ENCODE results near the gene CAMSAP1.

CAMSAP1 gene

DNA sequence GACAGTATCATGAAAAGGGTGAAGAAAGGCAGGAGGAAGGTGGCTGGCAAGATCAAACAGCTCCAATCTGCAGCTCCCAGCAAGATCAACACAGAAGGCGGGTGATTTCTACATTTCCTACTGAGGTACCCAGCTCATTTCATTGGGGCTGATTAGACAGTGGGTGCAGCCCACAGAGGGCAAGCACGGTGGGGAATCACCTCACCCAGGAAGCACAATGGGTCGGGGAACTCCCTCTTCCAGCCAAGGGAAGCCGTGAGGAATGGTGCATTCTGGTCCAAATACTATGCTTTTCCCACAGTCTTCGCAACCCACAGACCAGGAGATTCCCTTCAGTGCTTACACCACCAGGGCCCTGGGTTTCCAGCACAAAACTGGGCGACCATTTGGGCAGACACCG, 66.8 kb downstream of the CAMSAP1 start:
- DNase-seq (no peak), ATAC-seq (no peak)

DNA sequence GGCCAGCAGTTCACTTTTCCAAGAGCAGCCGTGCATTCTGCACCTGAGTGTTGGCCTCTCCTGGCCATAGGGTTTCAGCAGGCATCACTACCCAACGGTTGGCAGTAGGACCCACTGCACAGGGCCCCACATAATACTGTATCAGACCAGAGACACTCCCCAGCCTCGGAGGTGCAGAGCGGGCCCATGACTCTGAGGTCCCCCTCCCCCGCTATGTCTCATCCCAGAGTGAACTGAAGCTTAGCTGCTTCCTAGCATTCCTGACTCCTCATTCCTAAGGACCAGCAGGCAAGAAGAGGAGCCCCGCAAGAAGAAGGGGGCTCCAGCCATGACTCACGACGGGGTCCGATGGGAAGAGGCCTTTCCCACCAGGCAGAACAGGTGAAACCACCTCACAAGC, 67.2 kb downstream of the CAMSAP1 start:
- DNase-seq (no peak), ATAC-seq (no peak)

DNA sequence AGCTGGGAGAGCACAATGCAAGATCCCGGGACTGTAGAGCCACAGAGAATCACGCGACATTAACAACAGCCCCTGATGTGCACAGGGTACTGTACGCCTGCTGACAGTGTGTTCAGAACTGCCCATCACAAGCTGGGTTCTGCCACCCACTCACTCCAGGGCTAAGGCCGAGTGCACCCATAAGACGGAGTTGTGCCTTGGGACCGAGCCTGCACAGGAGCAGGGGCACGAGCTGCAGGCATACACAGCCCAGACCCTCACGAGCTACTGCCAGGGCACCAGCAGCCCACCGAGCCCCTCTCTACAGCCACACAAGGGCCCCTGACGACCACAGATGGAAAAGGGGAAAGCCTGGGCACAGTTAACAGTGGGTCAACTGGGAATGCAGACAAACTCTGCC, 67.8 kb downstream of the CAMSAP1 start:
- ATAC-seq (no peak), DNase-seq (no peak)

DNA sequence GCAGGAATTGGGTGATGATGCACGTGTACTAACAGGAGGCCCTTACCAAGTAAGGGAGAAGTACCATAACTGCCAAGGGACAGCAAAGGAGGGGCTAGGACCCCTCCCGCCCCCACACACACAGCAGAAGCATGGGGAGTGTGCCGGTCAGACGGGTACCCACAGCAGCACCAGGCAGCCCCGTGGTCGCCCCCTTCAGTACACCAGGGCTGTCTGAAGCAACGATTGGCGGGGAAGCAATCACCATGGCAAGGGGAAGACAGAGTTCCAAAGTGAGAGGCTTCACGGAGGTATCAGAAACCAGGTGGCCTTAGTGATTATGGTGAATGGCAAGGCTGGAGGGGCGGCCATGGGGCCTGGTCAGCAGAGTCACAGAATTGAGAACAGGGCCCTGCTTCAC, 72.2 kb downstream of the CAMSAP1 start:
- DNase-seq (no peak), ATAC-seq (no peak)

DNA sequence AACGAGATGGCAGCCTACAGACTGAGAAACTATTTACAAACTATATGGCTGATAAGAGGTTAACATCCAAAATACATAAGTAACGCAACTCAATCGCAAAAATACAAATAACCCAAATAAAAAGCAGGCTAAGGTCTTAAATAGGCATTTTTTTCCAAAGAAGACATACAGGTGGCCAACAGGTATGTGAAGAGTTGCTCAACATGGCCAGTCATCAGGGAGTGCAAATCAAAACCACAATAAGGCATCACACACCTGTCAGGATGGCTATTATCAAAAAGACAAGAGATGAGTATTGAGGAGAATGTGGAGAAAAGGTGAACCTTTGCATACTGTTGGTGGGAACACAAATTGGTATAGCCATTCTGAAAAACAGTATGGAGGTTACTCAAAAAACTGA, 73.5 kb downstream of the CAMSAP1 start:
- no peak for ATAC-seq
- DNase-seq, result no peak

DNA sequence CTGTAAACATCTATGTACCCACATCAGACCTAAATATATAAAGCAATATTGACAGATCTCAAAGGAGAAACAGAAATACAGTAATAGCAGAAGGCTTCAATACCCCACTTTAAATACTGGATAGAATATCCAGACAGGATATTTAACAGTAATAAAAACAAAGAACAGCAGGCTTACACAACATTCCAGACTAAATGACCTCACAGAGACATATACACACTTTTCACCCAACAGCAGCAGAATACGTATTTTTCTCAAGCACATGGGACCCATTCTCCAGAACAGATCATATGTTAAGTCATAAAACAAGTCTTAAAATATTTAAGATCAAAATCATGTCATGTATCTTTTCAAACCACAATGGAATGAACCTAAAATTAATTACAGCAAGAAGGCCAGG, 76.8 kb downstream of the CAMSAP1 start:
- ATAC-seq (no peak), DNase-seq (no peak)

DNA sequence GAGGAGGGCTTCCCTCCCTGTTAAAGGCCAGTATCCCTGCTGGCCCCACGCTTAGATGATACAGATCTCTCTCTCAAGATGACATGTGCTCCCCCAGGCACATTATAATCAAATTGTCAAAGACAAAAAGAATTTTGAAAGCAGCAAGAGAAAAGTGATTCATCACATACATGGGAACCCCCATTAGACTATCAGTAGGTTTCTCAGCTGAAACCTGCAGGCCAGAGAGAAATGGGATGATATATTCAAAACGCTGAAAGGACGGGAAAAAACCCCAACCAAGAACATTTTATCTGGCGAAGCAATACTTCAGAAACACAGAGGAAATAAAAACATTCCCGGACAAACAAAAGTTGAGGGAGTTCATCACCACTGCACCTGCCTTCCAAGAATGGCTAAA, 78.7 kb downstream of the CAMSAP1 start:
- ATAC-seq (no peak), DNase-seq (no peak)

DNA sequence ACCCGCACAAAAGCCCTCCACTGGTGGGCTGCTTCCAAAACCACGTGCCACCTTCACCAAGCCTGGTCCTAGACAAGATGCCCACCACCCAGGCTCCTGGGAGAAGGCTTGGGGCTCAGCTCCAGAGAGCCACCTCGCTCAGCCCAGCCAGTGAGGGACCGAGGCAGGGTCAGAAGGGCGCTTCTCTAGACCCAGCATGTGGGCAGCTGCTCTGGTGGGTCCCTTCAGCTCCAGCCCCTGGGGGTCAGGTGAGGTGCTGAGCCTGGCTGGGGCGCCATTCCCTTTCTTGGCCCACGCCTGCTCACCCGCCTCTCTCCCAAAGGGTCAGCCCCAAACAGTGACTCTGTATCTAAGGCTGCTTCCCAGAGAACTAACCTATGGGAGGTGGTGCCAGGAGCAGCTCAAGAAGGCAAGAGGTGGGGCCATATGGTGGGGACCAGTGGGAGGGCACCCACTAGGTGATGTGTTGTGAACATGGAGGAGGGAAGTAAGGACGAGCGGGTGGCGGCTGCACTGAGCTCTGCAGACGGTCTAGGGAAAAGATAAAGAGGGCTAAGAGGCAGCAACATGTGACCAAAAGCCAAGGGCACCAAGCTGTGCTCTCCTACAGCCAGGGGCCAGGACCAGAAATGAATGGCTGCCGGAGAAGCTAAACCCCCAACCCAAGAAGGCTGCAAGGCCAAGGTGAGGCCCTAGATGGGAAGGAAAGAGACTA, 79.3 kb downstream of the CAMSAP1 start:
- DNase-seq (no peak), ATAC-seq (no peak)

DNA sequence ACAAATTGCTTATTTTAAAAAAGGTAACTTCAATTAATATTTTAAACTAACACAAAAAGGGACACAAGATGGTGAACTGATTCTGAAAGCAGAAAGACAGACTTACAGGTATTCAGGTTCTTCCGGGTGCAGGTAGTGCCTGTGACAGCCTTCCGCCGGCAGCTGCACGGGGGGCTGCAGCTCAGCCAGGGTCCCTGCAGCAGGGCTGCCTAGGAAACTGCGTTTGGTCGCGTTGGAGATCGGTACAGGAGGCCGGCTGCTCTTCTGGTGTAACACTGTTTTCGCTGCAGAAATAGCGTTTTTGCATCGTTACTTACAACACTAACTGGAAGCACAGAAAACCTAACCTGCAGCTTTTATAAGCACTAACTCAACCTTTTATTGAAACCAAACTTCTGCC, 80.0 kb downstream of the CAMSAP1 start:
- DNase-seq, result no peak
- ATAC-seq, result no peak

DNA sequence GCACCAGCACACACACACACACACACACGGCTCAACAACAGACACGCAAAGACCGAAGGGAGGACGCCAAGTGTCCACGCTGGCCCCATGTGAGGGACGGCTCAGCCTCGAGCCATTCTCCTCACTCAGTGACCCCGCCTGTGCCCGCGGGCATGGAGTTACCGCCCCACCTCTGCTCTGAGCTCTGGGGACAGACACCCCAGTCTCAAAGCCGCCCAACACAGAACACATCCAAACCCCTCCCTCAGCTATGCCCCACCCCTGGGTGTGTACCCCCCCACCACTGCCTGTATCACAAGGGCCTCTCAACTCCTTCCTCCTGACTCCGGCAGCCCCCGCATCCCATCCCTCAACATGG, 81.2 kb downstream of the CAMSAP1 start:
- ATAC-seq (no peak), DNase-seq (no peak)

DNA sequence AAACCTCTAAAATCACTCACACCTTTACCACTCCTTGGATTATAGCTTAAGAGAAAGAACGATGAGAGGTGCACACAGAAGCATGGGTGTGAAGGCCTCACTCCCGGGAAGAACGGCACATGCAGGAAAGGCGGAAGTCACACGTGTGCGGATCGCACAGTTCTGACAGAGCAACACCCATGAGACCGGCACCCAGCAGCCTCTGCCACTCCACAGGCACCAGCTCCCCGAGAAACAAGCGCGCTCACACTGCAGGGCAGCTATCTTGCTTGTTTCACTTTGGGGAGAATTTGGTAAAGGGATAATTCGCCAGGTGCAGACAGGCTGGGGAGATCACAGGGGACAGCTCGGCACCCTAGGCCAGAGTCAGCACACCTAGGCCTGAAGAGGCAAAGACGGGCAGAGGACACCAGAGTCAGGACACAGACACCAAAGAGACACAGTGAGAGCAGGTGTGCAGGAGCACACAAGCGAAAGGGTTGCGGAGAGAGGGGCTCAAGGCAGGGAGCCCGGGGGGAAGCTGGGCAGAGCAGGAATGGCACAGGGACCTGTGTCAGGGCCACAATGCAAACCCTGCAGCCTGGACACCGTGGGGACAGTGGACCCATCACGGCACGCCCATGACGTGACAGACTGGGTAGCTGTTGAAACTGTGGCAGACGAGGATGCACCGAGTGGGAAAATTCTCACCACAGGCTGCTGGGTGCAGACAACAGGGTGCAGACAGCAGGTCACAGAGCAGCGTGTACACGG, 81.7 kb downstream of the CAMSAP1 start:
- DNase-seq (no peak), ATAC-seq (no peak)

DNA sequence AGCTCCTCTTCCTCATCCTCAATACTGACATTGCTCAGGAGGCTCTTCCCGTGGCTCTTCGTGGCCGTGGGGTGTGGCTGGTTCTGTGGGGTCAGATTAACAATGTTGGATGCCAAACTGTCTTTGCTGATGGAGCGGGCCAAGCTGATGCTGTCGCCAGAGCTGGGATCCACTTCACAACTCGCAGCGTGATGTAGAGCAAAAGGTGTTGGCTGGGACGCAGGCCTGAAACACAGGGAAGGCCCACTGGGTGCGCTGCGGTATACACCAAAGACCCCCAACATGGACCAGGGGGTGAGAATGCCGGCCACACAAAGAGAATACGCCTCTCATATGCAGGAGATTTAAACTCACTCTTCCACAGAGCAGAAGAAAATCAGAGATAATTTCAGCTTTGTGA, 84.3 kb downstream of the CAMSAP1 start:
- ATAC-seq (no peak), DNase-seq (no peak)

DNA sequence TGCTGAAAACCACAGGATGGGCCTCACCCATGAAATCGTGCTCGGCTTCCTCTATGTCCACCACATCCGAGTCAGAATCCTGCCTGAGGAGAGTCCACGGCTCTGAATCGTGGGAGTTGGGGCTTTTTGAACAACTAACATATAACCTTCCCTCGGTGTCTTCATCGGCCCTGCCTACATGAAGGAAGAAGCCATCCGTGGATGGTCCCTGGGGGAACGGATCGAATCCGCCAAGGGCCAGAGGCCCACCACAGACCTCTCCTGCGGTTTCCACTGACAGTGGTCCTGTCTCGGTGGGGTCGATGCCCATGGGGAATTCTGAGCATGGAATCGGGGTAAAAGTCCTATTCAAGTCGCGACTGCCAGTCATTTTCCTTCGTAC, 85.0 kb downstream of the CAMSAP1 start:
- DNase-seq (no peak), ATAC-seq (no peak)

DNA sequence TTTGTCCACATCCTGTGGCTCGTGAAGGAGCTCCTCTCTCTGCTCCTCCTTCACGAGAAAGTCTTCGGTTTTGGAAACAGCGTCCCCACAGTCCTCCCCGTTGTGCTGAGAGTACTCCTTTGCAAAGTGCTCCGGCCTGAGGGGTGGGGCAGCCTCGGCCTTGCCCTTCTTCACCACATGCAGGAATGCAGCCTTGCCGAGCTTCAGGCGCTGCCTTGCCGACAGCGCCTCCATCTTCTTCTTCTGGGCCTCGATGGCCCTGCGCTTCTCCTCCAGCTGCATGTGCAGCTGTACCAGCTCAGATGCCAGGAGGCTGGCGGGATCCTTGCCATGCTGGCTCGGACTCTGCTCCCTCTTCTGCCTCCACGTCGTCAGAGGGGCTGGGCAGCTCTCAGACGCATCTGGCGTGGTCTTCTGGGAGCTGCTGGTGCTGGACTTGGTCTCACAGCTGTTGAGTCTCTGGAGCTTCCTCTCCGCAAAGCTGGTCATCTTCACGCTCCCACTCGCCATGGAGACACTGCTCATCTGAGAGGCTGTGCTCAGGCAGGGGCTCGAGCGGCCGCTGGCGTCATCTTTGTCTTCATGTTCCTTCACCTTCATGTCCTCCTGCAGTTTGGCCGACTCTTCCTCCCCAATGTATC, 85.5 kb downstream of the CAMSAP1 start:
- no peak for DNase-seq
- no peak for ATAC-seq

DNA sequence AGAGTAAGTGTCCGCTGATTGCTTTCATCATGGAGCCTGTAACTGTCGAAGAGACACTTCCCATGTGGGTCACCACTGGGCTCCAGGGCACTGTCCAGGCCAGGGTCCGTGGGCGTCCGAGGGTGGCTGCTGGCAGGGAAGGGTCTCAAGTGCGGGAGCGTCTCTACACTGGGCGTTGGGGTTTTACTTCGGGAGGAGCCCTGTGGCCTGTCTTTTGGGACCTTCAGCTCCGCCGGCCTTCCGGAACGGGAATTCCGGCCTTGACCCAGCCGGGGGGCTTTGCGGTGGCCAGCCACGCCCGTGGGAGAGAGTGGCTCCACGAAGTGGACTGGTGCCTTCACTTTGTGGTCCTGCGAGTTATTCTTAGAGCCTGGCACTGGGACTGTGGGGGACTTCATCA, 86.2 kb downstream of the CAMSAP1 start:
- DNase-seq (no peak), ATAC-seq (no peak)

DNA sequence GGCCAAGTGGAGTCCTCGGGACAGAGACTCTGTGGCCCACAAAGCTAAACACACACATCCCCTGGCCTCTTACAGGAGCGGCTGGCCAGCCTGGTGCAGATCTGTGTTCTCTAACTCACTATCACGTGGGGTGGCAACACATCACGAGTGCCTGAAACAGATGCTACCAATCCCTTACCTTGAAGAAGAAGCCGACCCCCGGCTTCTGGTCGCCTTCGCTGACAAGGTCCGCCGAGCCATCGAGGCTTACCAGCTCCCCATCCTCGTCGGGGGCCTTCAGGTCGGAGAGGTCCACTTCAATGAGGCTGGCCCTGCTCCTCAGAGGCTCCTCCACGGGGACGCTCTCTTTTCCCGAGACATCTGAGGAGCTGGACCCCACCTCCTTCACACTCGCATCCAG, 86.7 kb downstream of the CAMSAP1 start:
- ATAC-seq (no peak), DNase-seq (no peak)

DNA sequence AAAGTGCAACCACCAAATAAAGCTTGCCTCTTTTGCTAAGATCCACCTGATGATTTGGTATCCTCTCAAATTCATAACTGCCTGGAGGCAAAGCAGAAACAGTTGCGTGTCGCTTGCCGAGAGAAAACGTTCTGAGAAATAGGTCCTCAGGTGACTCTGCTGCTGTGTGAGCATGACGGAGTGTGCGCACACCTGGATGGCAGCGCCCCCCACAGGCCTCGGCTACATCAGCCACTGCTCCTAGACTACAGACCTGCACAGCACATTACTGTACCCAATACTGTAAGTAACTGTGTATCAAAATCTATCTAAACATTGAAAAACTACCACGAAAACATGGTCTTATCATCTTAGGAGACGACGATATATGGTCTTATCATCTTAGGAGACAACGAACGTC, 87.4 kb downstream of the CAMSAP1 start:
- no peak for DNase-seq
- no peak for ATAC-seq

DNA sequence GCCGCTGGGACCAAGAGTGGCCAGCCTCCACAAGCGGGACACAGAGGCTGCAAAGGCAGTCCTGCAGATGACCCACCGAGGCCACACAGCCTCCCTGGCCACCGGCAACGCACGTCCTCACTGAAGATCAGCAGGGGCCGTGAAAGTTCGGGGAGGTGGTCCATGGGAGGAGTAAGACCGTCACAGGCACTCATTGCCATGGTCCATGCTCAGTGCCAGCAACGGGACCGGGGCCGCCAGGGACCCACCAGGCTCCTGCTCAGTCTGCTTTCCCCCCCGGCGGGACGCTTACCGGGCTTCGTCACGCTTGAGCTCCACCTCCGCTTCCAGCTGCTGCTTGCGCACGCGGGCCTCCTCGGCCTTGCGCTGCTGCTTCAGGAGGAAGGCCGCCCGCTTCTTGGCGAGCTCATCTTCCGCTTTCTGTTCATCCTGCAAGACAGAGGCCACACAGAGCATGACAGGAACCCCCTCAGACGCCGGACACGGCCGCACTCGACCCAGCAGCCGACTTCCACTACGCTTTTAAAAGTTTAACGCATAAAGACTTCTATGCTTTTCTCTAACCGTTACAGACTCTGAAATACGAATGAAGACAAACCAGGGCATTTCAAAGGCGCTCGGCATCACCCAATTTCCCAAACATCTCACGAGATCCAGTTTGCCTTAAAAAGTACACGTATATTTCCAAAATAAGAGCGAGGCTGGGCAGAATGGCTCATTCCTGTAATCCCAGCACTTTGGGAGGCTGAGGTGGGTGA, 88.4 kb downstream of the CAMSAP1 start:
- no peak for ATAC-seq

DNA sequence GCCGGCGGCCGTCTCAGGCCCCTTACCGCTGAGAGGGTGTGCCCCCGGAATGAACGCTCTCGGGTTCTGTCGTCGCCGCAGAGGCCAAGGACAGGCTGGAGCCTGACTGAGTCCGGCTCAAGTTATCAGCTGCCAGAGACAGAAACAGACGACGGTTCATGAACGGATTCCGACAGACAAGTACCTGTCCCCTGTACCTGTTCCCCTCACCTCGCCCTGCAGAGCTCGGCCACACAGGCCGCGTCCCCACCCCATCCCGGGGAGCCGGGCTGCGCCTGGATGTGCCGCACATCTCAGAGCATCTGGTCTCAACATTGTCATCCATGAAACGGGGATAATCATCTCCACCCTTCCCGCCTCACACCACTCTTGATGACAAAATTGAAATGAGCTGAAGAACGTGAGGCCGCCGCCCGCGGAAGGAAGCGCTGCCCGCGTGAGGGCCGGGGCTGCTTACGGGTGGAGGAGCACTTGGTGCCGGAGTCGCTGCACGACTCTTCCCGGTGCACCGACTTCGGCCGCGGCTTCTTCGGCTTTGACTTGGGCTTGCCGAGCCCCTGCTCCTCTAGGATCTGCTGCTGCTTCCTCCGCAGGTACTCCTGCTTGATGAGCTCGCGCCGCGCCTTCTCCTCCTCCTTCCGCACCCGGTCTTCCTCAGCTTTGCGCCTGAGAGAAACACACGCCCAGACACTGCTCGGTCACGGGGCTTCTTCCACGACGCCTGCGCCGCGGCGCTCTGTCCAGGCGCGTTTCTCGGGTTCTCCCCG, 89.2 kb downstream of the CAMSAP1 start:
- ATAC-seq, result no peak
- DNase-seq, result no peak

More for the DNA sequence above, 88.4 kb downstream of the CAMSAP1 start:
- DNase-seq, result no peak

DNA sequence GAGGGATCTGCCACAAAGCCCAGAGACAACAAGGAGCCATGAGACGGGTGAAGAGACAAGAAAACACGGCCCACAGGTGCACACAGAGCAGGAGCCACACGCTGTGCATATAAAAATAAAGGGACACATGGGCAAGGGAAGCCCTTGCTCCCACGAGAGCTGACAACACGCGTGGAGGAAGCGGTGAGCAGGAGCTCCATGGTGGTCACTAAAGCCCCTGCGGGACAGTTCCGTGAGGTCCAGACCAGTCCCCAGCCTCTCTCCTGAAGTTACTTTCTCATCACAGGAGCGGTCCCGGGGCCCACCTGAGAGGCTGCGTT, 90.7 kb downstream of the CAMSAP1 start:
- DNase-seq, result no peak
- no peak for ATAC-seq

DNA sequence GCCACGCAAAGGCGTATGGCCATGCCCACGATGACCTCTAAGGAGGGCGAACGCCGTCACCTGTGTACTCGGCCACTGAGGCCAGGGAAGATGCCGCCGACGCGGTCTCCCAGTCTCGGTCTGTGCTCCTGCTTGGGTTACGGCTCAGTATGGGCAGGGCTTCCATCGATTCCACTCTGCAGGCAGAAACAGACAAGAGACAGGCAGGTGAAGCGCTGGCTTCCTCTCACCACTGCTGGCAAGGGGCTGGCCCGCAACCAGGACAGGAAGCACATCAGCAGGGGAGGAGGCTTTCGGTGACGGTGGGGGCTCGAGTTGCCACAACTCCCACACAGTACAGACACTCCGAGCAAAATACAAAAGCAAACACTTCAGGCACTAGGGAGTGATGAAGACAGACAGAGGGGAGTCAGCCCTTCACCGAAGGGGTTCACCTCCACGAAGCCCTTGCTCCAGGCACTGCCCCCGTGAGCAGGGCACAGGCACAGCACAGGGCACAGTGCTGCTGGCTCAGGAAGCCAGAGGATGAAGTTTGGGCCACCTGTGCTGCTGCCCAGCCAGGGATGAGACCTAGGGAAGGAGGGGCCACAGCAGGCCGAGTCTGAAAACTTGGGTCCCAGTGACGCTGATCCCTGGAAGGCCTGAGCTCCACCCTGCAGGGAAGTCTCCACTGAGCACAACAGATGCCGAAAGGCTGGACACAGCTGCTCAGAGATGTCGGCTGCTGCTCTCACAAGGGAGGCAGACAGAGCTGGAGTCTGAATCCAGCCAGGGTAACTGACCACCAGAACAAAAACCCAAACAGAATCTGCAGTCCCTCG, 91.3 kb downstream of the CAMSAP1 start:
- DNase-seq, result no peak
- ATAC-seq, result peak; percentile 39

Data from stimulated activated naive CD8-positive, alpha-beta T cell treated with anti-CD3 and anti-CD28 coated beads, Interleukin-15, Interleukin-2, amounts not matched to agents 100 U/mL and 50 U/mL, for 24 hours (primary cell).